GM21526 (cell line): ENCODE results near the gene PON3.

Source experiments
- ATAC-seq: cut with Tn5 transposase; IDR thresholded peaks from one replicate; pipeline ENCODE4 v1.9.1; 2021; ENCODE audit warnings: moderate library complexity; ENCODE audit not compliant: unreplicated experiment, low FRiP score

PON3 gene

DNA sequence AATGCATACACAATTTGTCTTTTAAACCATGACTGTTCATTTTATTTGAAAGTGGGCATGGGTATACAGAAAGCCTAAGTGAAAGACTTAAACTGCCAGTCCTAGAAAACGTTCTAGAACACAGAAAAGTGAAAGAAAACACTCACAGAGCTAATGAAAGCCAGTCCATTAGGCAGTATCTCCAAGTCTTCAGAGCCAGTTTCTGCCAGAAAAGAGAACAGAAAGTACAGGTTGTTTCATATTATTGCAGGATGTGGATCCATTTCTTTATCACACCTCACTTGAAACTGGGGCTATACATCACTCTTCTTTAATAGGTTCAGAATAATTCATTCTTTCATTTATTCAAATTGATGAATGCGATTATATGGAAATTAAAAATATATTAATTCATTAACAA lies 79.6 kb downstream of the PON3 start:
- ATAC-seq: peak; percentile 89

DNA sequence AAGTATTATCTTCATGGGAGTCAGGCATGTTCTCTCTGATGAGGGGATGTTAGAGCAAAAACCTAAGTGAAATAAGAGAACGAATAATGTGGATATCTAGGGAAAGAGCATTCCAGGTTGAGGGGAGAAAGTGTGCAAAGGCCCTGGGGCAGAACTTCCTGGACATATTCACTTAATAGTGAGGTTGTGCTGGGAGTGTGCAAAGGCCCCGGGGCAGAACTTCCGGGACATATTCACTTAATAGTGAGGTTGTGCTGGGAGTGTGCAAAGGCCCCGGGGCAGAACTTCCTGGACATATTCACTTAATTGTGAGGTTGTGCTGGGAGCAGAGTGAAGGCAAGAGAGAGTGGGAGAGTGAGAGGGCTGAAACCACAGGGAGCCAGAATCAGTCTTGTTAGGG lies 83.6 kb downstream of the PON3 start:
- ATAC-seq: no peak

DNA sequence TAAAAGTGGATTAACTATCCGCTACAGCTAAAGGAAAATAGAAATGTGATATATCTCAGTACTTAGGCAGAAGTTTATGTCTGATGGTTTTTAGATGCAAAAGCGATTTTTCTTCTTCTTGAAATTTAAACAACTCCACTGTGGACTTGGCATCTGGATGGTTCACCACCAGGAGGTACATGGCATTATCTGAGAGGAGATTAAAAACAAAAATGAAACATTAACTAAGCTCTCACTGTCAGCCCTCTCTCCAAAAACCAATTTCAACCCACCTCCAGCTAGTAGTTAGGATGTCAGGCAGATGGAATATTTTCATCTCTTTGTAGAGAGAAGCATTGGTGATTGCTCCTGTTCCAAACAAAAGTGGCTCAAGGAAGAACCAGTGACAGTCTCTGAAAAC lies 84.8 kb downstream of the PON3 start:
- no peak for ATAC-seq

DNA sequence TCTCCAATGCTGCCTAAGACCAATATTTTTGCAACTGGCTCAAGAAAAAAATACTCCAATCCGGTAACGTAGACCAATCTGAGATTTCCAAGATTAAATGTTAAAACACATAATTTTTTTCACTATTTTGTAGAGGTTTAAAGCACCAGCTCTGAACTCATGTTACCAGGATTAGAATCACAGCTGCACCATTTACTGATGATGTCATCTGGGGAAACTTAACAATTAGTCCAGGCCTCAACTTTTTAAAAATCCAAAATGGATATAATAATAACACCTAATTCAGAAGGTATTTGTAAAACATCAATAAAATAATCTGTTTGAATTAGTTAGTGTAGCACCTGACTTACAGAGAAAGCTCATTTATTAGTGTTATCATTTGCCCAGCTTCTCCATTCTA lies 86.2 kb downstream of the PON3 start:
- ATAC-seq: no peak
